ENCODE measurements around the gene TMC6.

Gene TMC6

GRCh38 chr17:78063489-78063888, 65.1 kb downstream of the TMC6 start:
- H3K4me1 Mint-ChIP-seq, result peaks cover 26% of the 10 kb centered on the region
- H3K4me3 Mint-ChIP-seq, result no peak overlapping the region
- H3K27me3 Mint-ChIP-seq, result no peaks in the 10 kb centered on the region
- no peaks in the 10 kb centered on the region for H3K9me3 Mint-ChIP-seq
- no peaks in the 10 kb centered on the region for H3K36me3 Mint-ChIP-seq
- peak overlapping the region; percentile 38 for H3K27ac Mint-ChIP-seq

GRCh38 chr17:78062596-78062995, 66.0 kb downstream of the TMC6 start:
- Mint-ChIP-seq H3K27me3 (no peaks in the 10 kb centered on the region), H3K4me3 (no peak overlapping the region), H3K9me3 (no peaks in the 10 kb centered on the region), H3K4me1 (peaks cover 33% of the 10 kb centered on the region), H3K36me3 (no peaks in the 10 kb centered on the region), H3K27ac (peak overlapping the region; percentile 8)
